ENCODE data around the gene CFAP70. TPM values are rescaled to one million over a fixed set of nuclear protein-coding genes. Genes with fewer than 3 reads are reported as not detected.

CFAP70 gene
- total RNA-seq, 1 experiment from 2014 or later, result 0.31 TPM

DNA sequence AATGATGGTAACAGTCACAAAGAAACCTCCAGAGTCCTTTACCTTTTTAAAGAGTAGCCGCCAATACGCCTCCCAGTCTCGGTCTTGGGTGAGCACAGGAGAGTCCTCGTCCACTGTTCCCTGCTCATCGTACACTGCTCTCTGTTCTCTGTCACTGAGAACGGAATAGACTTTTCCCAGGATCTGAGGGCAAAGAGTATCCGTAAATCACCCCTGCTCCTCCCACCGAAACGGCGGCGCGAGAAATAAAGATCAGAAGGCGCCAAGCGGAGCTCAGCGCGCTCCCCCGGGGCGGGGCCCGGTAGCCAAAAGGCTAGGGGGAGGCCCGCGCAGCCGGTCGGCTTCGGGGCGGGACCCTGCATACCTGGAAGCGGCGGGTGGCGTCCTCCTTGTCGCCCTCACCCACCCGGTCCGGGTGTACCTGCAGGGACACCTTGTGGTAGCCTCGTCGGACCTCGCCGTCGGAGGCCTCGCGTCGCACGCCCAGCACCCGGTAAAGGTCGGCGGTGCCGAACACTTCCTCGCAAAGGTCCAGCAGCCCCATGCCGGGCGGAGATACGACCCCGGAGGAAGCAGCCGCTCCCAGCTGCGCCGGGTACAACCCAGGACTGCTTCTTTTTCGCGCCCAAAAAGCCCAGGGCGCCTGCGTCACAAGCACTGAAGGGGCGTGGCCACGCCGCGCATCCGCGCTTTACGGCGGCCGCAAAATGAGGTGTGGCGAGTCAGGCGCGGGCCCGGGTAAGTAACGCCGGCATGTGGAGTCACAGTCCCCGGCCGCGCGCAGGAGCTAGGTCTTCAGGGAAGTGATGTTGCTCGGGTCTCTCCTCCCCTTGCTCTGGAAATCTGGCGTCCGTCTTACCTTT, 111.8 kb downstream of the CFAP70 start, which contains the start of gene DNAJC9 (continued):
- TF ChIP-seq, protein P1, sequence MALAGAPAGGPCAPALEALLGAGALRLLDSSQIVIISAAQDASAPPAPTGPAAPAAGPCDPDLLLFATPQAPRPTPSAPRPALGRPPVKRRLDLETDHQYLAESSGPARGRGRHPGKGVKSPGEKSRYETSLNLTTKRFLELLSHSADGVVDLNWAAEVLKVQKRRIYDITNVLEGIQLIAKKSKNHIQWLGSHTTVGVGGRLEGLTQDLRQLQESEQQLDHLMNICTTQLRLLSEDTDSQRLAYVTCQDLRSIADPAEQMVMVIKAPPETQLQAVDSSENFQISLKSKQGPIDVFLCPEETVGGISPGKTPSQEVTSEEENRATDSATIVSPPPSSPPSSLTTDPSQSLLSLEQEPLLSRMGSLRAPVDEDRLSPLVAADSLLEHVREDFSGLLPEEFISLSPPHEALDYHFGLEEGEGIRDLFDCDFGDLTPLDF (CRISPR knock-in tag; IDR thresholded peaks at IDR 0.05), result peak; percentile 75; the same call in 1 of the 2 replicates
- TF ChIP-seq OVOL2 (CRISPR knock-in tag; IDR thresholded peaks at IDR 0.05; ENCODE audit: borderline replicate concordance) (0 out of 2 replicates have a peak, but pooled peaks have one; percentile 35), PRRX2 (CRISPR knock-in tag; IDR thresholded peaks at IDR 0.05) (peak; percentile 83; the same call in 1 of the 2 replicates), ZNF219 (CRISPR knock-in tag; IDR thresholded peaks at IDR 0.05; ENCODE audit: borderline replicate concordance) (no peak), CBFB (CRISPR knock-in tag; IDR thresholded peaks at IDR 0.05; ENCODE audit: low read depth) (no peak), CREM (CRISPR knock-in tag; IDR thresholded peaks at IDR 0.05) (peak; percentile 91), TEAD1 (CRISPR knock-in tag; IDR thresholded peaks at IDR 0.05) (peak; percentile 62; the same call in 1 of the 2 replicates), ZNF317 (CRISPR knock-in tag; IDR thresholded peaks at IDR 0.05; ENCODE audit: borderline replicate concordance, low read depth) (no peak), ATF1 (CRISPR knock-in tag; IDR thresholded peaks at IDR 0.05) (peak; percentile 91), GABPB1 (CRISPR knock-in tag; IDR thresholded peaks at IDR 0.05) (peak; percentile 81), NFE2L1 (CRISPR knock-in tag; IDR thresholded peaks at IDR 0.05) (peak; percentile 83), MXD4 (CRISPR knock-in tag; IDR thresholded peaks at IDR 0.05; ENCODE audit: borderline replicate concordance) (no peak), GTF2I (CRISPR knock-in tag; conservative IDR thresholded peaks at IDR 0.05) (no peak), SP1 (CRISPR knock-in tag; conservative IDR thresholded peaks at IDR 0.05) (peak; percentile 99)
- TF ChIP-seq, protein P2, sequence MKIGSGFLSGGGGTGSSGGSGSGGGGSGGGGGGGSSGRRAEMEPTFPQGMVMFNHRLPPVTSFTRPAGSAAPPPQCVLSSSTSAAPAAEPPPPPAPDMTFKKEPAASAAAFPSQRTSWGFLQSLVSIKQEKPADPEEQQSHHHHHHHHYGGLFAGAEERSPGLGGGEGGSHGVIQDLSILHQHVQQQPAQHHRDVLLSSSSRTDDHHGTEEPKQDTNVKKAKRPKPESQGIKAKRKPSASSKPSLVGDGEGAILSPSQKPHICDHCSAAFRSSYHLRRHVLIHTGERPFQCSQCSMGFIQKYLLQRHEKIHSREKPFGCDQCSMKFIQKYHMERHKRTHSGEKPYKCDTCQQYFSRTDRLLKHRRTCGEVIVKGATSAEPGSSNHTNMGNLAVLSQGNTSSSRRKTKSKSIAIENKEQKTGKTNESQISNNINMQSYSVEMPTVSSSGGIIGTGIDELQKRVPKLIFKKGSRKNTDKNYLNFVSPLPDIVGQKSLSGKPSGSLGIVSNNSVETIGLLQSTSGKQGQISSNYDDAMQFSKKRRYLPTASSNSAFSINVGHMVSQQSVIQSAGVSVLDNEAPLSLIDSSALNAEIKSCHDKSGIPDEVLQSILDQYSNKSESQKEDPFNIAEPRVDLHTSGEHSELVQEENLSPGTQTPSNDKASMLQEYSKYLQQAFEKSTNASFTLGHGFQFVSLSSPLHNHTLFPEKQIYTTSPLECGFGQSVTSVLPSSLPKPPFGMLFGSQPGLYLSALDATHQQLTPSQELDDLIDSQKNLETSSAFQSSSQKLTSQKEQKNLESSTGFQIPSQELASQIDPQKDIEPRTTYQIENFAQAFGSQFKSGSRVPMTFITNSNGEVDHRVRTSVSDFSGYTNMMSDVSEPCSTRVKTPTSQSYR (CRISPR knock-in tag; IDR thresholded peaks at IDR 0.05), result peak; percentile 81; the same call in 1 of the 2 replicates
- TF ChIP-seq, protein P3, sequence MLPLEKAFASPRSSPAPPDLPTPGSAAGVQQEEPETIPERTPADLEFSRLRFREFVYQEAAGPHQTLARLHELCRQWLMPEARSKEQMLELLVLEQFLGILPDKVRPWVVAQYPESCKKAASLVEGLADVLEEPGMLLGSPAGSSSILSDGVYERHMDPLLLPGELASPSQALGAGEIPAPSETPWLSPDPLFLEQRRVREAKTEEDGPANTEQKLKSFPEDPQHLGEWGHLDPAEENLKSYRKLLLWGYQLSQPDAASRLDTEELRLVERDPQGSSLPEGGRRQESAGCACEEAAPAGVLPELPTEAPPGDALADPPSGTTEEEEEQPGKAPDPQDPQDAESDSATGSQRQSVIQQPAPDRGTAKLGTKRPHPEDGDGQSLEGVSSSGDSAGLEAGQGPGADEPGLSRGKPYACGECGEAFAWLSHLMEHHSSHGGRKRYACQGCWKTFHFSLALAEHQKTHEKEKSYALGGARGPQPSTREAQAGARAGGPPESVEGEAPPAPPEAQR (CRISPR knock-in tag; IDR thresholded peaks at IDR 0.05), result no peak
- TF ChIP-seq, protein P4, sequence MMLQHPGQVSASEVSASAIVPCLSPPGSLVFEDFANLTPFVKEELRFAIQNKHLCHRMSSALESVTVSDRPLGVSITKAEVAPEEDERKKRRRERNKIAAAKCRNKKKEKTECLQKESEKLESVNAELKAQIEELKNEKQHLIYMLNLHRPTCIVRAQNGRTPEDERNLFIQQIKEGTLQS (CRISPR knock-in tag; conservative IDR thresholded peaks at IDR 0.05), result no peak
- TF ChIP-seq, protein P5, sequence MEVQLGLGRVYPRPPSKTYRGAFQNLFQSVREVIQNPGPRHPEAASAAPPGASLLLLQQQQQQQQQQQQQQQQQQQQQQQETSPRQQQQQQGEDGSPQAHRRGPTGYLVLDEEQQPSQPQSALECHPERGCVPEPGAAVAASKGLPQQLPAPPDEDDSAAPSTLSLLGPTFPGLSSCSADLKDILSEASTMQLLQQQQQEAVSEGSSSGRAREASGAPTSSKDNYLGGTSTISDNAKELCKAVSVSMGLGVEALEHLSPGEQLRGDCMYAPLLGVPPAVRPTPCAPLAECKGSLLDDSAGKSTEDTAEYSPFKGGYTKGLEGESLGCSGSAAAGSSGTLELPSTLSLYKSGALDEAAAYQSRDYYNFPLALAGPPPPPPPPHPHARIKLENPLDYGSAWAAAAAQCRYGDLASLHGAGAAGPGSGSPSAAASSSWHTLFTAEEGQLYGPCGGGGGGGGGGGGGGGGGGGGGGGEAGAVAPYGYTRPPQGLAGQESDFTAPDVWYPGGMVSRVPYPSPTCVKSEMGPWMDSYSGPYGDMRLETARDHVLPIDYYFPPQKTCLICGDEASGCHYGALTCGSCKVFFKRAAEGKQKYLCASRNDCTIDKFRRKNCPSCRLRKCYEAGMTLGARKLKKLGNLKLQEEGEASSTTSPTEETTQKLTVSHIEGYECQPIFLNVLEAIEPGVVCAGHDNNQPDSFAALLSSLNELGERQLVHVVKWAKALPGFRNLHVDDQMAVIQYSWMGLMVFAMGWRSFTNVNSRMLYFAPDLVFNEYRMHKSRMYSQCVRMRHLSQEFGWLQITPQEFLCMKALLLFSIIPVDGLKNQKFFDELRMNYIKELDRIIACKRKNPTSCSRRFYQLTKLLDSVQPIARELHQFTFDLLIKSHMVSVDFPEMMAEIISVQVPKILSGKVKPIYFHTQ (CRISPR knock-in tag; IDR thresholded peaks at IDR 0.05), result peak; percentile 80; the same call in 1 of the 2 replicates
- TF ChIP-seq, protein P6, sequence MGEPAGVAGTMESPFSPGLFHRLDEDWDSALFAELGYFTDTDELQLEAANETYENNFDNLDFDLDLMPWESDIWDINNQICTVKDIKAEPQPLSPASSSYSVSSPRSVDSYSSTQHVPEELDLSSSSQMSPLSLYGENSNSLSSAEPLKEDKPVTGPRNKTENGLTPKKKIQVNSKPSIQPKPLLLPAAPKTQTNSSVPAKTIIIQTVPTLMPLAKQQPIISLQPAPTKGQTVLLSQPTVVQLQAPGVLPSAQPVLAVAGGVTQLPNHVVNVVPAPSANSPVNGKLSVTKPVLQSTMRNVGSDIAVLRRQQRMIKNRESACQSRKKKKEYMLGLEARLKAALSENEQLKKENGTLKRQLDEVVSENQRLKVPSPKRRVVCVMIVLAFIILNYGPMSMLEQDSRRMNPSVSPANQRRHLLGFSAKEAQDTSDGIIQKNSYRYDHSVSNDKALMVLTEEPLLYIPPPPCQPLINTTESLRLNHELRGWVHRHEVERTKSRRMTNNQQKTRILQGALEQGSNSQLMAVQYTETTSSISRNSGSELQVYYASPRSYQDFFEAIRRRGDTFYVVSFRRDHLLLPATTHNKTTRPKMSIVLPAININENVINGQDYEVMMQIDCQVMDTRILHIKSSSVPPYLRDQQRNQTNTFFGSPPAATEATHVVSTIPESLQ (CRISPR knock-in tag; IDR thresholded peaks at IDR 0.05), result no peak
- TF ChIP-seq, protein P7, sequence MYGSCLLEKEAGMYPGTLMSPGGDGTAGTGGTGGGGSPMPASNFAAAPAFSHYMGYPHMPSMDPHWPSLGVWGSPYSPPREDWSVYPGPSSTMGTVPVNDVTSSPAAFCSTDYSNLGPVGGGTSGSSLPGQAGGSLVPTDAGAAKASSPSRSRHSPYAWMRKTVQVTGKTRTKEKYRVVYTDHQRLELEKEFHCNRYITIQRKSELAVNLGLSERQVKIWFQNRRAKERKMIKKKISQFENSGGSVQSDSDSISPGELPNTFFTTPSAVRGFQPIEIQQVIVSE (CRISPR knock-in tag; IDR thresholded peaks at IDR 0.05; ENCODE audit: borderline replicate concordance), result no peak
- TF ChIP-seq, protein P8, sequence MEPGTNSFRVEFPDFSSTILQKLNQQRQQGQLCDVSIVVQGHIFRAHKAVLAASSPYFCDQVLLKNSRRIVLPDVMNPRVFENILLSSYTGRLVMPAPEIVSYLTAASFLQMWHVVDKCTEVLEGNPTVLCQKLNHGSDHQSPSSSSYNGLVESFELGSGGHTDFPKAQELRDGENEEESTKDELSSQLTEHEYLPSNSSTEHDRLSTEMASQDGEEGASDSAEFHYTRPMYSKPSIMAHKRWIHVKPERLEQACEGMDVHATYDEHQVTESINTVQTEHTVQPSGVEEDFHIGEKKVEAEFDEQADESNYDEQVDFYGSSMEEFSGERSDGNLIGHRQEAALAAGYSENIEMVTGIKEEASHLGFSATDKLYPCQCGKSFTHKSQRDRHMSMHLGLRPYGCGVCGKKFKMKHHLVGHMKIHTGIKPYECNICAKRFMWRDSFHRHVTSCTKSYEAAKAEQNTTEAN (CRISPR knock-in tag; IDR thresholded peaks at IDR 0.05), result peak; percentile 94
- TF ChIP-seq, protein P9, sequence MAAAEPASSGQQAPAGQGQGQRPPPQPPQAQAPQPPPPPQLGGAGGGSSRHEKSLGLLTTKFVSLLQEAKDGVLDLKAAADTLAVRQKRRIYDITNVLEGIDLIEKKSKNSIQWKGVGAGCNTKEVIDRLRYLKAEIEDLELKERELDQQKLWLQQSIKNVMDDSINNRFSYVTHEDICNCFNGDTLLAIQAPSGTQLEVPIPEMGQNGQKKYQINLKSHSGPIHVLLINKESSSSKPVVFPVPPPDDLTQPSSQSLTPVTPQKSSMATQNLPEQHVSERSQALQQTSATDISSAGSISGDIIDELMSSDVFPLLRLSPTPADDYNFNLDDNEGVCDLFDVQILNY (CRISPR knock-in tag; IDR thresholded peaks at IDR 0.05), result peak; percentile 99
- TF ChIP-seq, protein P10, sequence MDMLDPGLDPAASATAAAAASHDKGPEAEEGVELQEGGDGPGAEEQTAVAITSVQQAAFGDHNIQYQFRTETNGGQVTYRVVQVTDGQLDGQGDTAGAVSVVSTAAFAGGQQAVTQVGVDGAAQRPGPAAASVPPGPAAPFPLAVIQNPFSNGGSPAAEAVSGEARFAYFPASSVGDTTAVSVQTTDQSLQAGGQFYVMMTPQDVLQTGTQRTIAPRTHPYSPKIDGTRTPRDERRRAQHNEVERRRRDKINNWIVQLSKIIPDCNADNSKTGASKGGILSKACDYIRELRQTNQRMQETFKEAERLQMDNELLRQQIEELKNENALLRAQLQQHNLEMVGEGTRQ (CRISPR knock-in tag; IDR thresholded peaks at IDR 0.05), result no peak

Measured in WTC11 (cell line).